Mucosa of descending colon (tissue), 3 donors: ENCODE results near the gene PYM1. TPM values are rescaled to one million over a fixed set of nuclear protein-coding genes. Genes with fewer than 3 reads are reported as not detected.
"Not testable (repeated sequence)": the region's sequence is repeated elsewhere in the genome, so short reads cannot be mapped to it uniquely, and the experiment has no call there.

Experiments
- ATAC-seq: fragments of 200-7000 bp; cut with Tn5 transposase; one replicate; pipeline ENCODE4 v1.9.1; 2020; ENCODE audit warnings: mild to moderate bottlenecking, moderate library complexity
- DNase-seq, 3 donors: peaks; one replicate each; pipeline ENCODE4 v3.0.0-alpha.2; 2020
- H3K36me3 ChIP-seq: fragments of 200-600 bp; one replicate; pipeline ENCODE4 v1.8.0; 2021; ENCODE audit warnings: low read depth, mild to moderate bottlenecking
- H3K4me1 ChIP-seq: fragments of 200-600 bp; one replicate; pipeline ENCODE4 v1.8.0; 2021; ENCODE audit warnings: low read depth, mild to moderate bottlenecking
- H3K4me3 ChIP-seq: fragments of 200-600 bp; one replicate; pipeline ENCODE4 v1.8.0; 2021; ENCODE audit warnings: mild to moderate bottlenecking
- H3K9me3 ChIP-seq: fragments of 200-600 bp; one replicate; pipeline ENCODE4 v1.8.0; 2021; ENCODE audit warnings: mild to moderate bottlenecking
- CTCF ChIP-seq: fragments of 200-600 bp; IDR thresholded peaks from one replicate; pipeline ENCODE4 v1.8.0; 2022; ENCODE audit warnings: antibody characterized with exemption, mild to moderate bottlenecking
- intact Hi-C, 2 donors: fragments of 100-400 bp; cut with DNase I in 1 of 2; cut with micrococcal nuclease in 1 of 2; formaldehyde crosslinking; loops; one replicate each; pipeline versions ENCODE4 v1.11.0 to v1.11.1; 2022; cut with DNase I, micrococcal nuclease
- total RNA-seq, 3 donors: library from RNA; stranded (reverse); fragmentation: NEBNext Ultra II Directional in 2 of 3; extraction: Animal tissue kit (Norgen Biotek cat#: 25700) in 2 of 3; gene quantifications; one replicate each; pipeline versions ENCODE4 v1.2.1 to v1.2.4, GENCODE V29; 2021 to 2023
- donor health status: DM: no; HTN: no; CAD: no; lungs with moderate emphysema.
- donor health status: DM: no; HTN: no; CAD: no.
- donor health status: DM: no; HTN: yes; CAD: no.

Gene PYM1
- total RNA-seq, 3 donors from 2014 or later: 29.7 to 48.8 (median 45.7) TPM

DNA sequence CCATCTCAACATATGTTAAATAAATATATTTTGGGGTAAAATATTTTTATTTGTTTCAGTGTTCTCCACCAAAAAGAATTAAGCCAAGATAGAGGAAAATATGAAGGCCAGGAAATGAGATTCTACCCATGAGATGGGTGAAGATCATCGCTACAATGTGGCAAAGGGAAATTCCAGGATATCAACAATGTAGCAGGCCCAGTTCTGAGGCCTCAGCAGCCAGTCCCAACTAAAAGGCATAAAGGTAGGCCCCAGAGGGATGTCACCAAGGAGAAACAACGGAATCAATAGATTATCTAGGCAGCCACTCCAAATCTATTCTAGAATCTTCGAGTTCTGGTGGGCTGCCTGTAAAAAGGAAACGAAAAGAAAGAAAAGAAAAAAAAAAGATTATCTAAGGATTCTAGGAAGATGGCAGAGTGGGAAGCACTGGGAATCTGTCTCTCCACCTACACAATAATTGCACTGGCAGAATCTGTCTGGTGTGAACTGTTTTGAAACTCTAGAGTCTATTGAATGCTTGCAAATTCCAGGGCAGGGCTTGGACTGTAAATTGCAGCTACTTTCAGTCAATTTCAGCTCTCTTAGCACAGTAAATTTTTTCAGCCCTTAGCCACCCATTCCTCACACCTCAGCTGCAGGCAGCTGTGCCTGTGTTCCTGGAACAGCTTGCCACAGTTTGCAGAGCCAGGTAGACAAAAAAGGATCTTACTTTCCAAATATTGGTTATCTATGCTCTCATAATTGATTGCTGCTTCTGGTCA, 51.8 kb downstream of the PYM1 start:
- Histone ChIP-seq H3K4me1 (no peaks in the 10 kb centered on the region), H3K4me3 (no peak overlapping the region), H3K9me3 (peaks cover 7% of the 10 kb centered on the region), H3K36me3 (no peaks in the 10 kb centered on the region)
- ATAC-seq (no peak), DNase-seq (no peak)
- no peak for TF ChIP-seq CTCF
- intact Hi-C loops: no loop called here

DNA sequence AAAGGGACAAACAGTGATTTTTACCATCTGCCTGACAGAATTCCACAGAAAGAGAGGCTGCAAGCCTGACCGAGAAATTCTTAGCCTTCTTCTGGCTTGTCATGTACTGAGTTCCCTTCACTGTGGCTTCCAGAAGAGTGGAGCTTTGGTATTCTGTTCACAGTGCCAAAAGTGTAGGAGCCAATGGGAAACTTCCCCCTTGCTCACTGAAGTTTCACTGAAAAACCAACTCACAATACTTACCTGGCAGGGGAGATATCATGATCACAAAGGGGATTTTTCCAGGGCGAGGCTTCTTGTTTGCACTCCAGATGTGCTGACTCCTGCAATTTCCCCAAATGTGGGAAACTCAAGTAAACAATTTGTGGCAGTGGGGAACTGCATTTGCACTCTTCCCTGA, 53.3 kb downstream of the PYM1 start:
- no peak for TF ChIP-seq CTCF
- no peaks in the 10 kb centered on the region for H3K36me3 ChIP-seq
- DNase-seq (no peak), ATAC-seq (no peak)
- no peaks in the 10 kb centered on the region for H3K4me1 ChIP-seq
- intact Hi-C loops: no loop called here
- H3K9me3 ChIP-seq: peaks cover 7% of the 10 kb centered on the region
- no peak overlapping the region for H3K4me3 ChIP-seq

GRCh38 chr12:55866454-55867004, 61.2 kb downstream of the PYM1 start:
- H3K4me1 ChIP-seq, H3K4me3 ChIP-seq, H3K9me3 ChIP-seq, intact Hi-C loops, ATAC-seq, DNase-seq, H3K36me3 ChIP-seq: not testable (repeated sequence)

GRCh38 chr12:55865327-55865726, 62.4 kb downstream of the PYM1 start:
- H3K36me3 ChIP-seq: no peaks in the 10 kb centered on the region
- ATAC-seq: no peak
- TF ChIP-seq CTCF: no peak
- H3K9me3 ChIP-seq: peaks cover 10% of the 10 kb centered on the region
- H3K4me3 ChIP-seq: no peak overlapping the region
- DNase-seq: no peak
- intact Hi-C loops: no loop called here
- no peaks in the 10 kb centered on the region for H3K4me1 ChIP-seq

DNA sequence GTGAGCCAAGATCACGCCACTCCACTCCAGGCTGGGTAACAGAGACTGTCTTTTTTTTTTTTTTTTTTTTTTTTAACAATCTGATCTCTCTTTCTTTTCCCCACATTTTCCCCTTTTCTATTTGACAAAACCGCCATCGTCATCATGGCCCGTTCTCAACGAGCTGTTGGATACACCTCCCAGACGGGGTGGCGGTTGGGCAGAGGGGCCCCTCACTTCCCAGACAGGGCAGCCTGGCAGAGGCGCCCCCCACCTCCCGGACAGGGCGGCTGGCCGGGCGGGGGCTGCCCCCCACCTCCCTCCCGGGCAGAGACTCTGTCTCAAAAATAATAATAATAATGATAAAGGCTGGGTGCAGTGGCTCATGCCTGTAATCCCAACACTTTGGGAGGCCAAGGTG, 64.8 kb downstream of the PYM1 start:
- intact Hi-C loops, H3K4me3 ChIP-seq, DNase-seq, H3K4me1 ChIP-seq, H3K9me3 ChIP-seq, H3K36me3 ChIP-seq, ATAC-seq: not testable (repeated sequence)

DNA sequence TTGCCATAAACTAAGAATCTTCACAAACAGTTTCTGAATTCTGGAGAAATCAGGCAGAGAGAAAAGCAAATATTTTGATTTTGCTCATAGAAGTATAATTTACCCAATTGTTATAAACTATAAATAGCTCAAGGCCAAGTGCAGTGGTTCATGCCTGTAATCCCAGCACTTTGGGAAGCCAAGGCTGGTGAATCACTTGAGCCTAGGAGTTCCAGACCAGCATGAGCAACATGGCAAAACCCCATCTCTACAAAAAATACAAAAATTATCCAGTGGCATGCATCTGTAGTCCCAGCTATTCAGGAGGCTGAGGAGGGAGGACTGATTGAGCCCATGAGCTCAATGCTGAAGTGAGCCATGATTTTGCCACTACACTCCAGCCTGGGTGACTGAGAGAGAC, 65.4 kb downstream of the PYM1 start:
- ATAC-seq (no peak), DNase-seq (no peak)
- Histone ChIP-seq H3K36me3 (no peaks in the 10 kb centered on the region), H3K9me3 (peaks cover 10% of the 10 kb centered on the region), H3K4me3 (no peak overlapping the region), H3K4me1 (no peaks in the 10 kb centered on the region)
- intact Hi-C loops: no loop called here
- TF ChIP-seq CTCF: no peak
